GM04503 (cell line): Measurements from ENCODE around the gene MAGEA8.
"Not testable (repeated sequence)": the region's sequence is repeated elsewhere in the genome, so short reads cannot be mapped to it uniquely, and the experiment has no call there.

Experiments
- DNase-seq: peaks from one replicate; pipeline ENCODE4 v3.0.0-alpha.2; 2012; ENCODE audit warnings: low read depth

MAGEA8 gene, protein sequence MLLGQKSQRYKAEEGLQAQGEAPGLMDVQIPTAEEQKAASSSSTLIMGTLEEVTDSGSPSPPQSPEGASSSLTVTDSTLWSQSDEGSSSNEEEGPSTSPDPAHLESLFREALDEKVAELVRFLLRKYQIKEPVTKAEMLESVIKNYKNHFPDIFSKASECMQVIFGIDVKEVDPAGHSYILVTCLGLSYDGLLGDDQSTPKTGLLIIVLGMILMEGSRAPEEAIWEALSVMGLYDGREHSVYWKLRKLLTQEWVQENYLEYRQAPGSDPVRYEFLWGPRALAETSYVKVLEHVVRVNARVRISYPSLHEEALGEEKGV

DNA sequence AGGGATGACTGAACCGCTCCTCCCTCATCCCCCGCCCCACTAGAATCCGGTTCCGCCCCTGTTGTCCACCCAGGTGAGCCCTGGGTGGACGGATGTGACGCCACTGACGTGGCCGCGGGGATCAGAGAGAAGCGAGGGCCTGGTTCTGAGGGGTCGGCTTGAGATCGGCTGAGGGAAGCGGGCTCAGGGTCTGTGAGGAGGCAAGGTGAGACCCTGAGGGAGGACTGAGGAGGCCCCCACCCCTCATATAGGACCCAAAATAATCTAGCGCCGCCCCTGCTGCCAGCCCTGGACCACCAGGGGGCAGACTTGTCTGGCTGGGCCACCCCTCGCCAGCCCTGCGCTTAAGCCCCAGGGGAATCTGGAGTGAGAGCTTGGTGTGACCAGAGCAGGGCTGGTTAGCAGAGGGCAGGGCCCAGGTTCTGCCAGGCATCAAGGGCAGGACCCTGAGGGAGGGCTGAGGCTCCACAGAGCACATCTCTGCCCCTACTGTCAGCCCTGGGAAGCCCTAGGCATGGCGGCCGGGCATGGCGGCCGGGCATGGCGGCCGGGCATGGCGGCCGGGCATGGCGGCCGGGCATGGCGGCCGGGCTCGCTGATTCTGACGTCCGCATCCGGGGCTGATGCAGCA lies at the start of gene MAGEA8:
Gene MAGEA8 (plus strand): TSS at position 103 of the 631 bp plus-strand sequence. CDS start 3,090 bp downstream, outside the sequence.
- no peak for DNase-seq

DNA sequence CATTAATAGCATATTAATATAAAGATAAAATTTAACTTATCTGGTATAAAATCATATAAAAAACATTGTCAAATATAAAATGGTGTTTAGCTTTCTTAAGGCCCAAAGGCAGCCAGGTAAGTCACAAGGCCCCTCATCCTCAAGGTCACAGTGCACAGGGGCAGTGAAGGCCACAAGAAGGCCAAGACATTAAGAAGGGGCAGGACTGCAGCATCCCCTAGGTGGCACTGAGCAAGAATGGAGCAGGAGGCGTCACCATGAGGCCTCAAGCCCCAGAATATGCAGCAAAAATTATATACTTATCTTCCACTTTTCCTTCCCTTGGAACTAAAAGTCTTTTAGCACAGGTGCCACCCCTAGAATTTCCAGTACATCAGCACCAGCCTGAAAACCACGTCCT lies 49.5 kb upstream of the MAGEA8 start:
- no peak for DNase-seq

DNA sequence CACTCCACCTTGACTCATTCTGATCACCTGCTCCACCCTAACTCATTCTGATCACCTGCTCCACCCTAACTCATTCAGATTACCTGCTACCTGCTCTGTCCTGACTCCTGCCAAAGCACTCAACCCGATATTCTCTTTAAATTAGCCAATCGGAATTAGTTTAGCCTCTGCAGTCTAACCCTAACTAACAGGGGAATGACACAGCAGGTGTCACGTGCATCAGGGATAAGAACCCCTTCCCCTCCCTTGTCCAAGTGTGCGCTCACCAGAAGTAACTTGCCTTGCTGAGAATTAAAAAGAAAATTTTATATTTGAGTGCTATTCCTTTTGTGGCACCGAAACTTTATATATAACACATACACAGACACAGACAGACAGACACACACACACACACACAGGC lies 44.3 kb upstream of the MAGEA8 start:
- DNase-seq: not testable (repeated sequence)

DNA sequence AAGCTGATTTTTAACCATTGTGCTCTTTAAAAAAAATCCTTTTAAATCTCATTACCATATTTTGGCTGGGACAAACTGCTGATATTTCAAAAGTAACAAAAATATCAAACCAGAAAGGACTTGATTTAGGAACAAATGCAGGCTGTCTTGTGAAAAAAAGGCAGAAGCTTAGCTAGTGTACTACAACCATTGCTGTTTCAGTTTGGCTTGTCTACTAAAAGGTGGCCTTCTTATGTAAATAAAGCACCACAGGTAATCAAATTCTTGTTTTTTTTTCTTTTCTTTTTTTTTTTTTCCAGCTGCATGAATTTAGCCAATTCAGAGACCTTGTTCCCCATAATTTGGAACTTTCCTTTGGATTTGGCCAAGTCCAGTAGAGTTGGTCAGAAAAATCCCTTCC lies 43.8 kb upstream of the MAGEA8 start:
- DNase-seq: no peak

DNA sequence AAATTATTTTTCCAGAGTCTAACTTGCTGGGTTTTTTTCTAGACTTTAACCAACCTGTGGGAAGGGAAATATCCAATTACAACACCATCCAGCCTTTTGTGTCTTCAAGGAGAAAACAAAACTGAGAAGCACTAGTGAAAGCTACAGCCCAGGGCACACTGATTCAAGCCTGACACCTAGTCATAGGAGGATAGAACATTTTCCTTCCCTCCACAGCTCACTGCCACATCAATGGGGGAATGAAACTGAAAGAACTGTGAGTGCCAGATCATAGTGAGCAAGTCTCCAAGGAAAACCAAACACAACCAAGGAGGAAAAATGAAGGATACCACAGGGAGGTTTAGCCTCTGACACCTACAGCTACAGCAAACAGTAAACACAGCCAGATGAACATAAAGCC lies 43.3 kb upstream of the MAGEA8 start:
- no peak for DNase-seq

DNA sequence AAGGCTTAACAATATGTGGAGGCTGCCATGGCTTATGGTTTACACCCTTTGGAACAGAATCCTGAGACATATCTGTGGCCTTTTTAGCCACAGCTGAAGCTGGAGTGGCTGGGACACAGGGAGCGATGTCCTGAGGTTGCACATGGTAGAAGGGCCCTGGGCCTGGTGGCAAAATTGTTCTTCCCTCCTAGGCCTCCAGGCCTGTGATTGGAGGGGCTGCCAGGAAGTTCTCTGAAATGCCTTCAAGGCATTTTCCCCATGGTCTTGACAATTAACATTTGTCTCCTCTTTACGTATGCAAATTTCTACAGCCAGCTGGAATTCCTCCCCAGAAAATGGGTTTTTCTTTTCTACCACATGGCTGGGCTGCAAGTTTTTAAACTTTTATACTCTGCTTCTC lies 39.1 kb upstream of the MAGEA8 start:
- DNase-seq: no peak

DNA sequence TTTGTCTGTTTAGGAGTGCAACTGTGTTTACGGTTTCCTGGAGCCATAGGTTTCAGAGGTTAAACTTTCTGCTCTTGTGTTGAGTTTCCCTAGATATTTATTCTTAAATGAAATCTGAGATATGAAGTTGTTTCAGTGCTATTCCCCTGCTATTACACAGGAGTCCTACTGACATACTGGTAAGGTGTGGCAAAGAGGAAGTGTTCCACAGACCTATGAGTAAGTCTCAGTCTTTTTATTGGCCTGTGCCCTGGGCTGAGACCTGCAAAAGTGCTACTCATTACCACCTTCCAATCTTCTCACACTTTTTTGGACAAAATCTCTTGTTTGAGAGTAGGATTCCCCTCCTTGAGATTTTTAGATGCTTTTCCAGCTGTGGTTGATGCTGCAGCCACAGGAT lies 35.6 kb upstream of the MAGEA8 start:
- no peak for DNase-seq

DNA sequence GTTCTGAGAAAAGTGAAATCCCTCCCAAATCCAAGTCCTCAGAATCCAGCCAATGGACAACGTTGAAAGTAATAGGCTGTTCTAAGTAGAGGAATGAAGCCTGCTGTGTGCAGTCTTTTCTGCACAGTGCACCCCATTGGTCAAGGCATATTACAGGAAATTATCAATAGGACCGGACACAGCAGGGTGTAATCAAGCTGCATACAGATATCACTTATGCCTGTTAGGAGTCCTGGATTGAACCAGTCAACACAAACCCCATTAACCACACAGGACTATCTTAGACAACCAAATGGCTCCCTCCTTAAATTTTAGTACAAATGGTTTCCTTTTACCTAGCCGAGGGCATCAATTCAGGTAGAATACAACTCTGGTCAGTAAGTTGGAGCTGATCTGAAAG lies 34.2 kb upstream of the MAGEA8 start:
- DNase-seq: no peak

DNA sequence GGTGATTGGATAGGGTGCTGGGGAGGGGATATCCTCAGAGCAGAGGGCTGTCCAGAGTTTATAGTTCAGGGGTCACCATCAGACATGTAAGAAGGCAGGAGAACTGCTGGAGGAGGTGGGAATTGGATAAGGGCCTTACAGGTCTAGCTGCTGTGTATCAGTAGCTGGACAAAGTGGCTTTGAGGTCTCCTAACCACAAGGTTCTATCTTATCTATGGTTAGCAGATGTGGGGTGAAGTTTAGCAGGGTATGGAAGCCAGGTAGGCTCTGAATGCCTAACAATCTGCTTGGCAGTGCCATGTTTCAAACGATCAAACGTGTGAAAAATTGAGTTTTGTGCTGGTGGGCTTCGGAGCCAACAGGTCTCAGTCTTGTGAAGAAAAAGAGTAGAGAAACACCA lies 32.1 kb upstream of the MAGEA8 start:
- no peak for DNase-seq

DNA sequence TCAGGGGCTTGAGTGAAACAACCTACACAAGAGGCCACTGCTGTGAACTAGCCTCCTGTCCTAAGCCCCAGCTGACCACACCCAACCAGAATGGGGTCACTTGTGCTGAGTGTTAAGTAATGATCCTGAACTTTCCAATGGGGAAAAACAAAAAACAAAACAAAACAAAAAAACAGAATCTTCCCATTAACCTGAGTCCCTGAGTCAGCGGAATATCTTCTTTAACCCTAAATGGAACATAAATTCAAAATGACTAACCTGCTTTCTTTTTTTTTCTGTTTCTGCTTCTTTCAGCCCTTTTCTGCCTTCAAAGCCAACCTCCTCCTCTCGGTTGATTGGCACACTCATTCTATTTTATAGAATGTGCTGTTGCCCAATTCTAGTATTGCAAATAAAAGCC lies 31.2 kb upstream of the MAGEA8 start:
- DNase-seq: no peak

DNA sequence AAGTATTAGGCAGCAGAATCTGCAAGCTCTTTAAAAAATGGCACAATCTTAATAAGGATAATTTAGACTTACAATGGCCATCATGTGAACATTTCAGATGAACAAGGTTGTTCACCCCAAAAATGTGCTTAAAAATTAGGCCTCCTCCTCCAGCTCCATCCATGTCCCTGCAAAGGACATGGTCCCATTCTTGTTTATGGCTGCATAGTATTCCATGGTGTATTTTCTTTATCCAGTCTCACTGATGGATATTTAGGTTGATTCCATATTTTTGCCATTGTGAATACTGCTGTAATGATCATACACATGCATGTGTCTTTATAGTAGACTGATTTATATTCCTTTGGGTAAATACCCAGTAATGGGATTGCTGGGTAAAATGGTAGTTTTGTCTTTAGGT lies 29.1 kb upstream of the MAGEA8 start:
- no peak for DNase-seq

DNA sequence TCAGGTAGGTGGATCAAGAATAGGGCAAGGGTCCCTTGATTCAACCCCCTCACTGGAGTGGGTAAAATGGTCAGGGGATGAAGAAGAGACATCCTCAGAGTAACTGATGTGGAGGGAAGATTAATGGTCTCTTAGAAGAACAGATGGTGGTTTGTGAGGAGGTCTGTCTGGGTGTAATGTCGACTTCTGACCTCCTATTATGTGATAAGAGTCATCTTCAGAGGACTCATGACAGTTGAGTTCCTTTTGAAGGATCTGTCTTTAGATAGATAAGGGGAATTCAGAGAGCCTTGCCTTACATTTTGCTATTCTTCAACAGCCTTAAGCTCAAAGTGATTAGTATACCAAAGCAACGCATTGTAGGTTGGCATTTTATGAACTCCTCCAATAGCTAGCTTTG lies 27.1 kb upstream of the MAGEA8 start:
- DNase-seq: no peak

DNA sequence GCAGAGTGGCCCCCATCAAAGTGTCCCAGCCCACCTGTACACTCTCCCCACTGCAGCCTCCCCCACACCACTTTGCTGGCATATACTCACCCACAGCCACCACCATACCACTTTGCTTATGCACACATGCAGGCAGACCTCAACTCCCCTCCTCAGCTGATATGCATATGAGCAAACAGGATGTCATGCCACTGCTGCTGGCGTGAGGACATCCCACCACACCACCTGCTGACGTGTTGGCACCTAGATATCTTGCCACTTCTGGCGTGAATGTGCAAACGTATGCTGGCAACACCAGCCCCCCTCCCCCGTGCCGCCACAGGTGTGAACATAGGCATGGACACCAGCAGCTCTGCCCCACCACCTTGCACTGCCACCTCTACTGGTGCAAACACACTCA lies 22.4 kb upstream of the MAGEA8 start:
- no peak for DNase-seq

DNA sequence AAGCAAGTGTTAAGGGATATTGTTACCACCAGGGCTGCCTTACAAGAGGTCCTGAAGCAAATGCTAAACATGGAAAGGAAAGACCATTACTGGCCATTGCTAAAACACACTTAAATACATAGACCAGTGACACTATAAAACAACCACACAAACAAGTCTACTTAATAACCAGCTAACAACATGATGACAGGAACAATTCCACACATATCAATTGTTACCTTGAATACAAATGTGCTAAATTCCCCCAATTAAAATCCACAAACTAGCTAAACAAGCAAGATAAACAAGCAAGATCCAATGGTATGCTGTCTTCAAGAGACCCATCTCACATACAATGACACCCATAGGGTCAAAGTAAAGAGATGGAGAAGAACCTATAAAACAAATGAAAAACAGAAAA lies 20.5 kb upstream of the MAGEA8 start:
- no peak for DNase-seq

DNA sequence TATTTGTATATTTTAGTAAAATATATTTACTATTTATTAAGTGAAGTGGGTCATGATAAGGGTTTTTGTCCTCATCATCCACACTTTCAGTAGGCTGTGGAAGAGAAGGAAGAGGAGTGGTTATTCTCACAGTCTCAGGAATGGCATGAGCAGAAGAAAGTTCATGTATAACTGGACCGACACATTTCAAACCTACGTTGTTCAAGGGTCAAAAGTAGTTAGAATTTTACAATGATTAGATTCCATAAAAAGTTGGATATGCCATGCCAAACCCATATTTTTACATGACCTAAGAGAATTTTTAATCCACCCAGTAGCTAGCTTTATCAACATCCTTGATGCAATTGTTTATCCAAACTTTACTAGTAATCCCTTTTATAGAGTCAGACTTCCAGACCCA lies 15.6 kb upstream of the MAGEA8 start:
- DNase-seq: no peak

DNA sequence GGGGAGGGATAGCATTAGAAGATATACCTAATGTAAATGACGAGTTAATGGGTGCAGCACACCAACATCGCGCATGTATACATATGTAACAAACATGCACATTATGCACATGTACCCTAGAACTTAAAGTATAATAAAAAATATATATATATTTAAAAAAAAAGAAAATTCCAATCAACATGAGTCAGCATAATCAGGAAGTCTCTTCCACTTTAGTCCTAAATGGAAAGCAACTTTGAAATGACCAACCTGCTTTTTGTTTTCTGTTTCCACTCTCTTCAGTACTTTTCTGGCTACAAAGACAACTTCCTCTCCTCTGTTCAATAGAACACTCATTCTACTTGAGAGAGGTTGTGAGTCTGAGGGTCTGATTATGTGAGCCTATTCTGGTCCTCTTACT lies 13.5 kb upstream of the MAGEA8 start:
- no peak for DNase-seq

DNA sequence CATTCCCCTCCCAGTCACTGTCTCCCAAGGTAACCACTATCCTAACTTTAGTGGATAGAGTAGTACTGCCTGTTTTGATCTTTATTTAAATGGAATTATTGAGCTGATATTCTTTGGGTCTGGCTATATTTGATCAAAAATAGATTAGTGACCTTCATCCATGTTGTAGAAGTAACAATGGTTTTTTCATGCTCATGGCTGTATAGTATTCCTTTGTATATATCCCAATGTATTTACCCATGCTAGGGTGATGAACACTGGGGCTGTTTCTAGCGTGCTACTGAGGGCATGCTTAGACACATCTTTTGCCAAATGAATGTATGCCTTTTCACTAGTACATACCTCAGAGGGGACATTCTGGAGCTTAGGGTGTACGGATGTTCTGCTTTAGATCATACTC lies 10.1 kb upstream of the MAGEA8 start:
- no peak for DNase-seq

DNA sequence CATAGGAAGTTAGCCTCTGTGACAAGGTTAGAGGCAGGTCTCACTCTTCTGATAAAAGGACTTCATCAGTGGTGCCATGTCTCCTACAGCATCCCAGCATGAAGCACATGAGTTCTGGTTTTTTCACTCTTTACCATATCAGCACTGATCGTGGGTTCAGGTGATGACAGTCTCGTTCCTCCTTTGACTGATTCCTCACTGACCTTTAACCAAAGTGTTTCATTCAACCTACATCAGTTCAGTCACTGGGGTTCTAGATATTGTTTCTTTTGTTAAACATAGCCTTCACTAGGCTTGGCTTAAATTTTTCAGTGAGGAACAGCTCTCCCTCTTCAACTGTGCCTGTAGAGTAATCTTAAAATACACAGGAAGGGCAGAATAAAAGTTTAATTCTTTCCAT lies 9.6 kb upstream of the MAGEA8 start:
- no peak for DNase-seq

DNA sequence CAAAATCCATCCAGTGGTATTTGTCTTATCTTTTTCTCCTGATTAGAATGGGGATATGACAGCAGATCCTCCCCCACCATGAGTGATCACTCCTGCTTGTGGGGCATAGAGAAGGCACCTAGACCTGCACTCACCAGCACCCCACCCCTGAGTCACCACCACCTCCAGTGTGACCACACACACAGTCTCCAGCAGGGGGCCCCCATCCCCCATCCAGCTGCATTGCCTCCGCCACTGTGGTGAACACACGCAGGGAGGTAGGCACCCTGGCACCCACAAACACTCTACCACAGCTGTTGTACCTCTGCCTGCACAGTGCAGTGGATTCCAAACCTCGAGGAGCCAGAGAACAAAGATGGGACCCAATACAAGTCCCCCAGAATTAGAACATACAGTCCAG lies 9.0 kb upstream of the MAGEA8 start:
- DNase-seq: no peak

DNA sequence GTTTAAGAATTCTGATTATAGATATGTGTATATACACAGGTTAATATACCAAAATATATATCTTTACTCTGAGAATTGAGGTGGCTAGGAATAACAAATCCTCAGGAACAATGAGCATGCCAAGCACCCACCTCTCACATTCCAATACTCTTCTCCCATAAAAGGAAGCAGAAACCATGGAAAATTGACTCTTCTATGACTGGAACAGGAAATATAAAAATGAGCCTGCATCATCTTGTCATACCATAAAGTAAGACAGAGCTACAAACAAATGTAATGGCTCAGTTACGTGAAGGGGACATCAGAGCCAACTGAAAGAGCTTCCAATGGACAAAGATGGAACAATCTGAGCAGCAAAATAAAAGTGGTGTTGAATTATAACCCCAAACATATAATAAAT lies 3.8 kb upstream of the MAGEA8 start:
- DNase-seq: no peak

DNA sequence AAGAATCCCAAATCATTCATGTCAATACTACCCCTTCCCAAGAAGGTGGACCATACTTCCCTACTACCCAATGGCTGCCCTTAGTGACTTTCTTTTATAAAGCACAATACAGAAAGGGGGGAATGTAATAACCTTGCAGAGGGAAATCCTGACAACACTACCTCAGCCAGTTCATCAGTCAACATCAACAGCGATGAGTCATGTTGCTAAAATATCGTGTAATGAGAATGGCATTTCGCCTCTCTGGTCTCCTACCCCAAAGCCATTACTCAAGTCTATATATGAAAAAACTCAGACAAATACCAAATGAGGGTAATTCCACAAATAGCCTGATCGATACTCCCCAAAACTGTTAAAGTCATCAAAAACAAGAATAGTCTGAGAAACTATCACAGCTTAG lies 3.3 kb upstream of the MAGEA8 start:
- DNase-seq: no peak

DNA sequence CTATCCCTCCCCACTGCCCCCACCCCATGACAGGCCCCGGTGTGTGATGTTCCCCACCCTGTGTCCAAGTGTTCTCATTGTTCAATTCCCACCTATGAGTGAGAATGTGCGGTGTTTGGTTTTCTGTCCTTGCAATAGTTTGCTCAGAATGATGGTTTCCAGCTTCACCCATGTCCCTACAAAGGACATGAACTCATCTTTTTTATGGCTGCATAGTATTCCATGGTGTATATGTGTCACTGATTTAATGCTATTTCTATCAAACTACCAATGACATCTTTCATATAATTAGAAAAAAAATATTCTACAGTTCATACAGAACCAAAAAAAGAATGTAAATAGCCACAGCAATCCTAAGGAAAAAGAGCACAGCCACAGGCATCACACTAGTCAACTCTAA lies 9.8 kb downstream of the MAGEA8 start:
- DNase-seq: not testable (repeated sequence)

DNA sequence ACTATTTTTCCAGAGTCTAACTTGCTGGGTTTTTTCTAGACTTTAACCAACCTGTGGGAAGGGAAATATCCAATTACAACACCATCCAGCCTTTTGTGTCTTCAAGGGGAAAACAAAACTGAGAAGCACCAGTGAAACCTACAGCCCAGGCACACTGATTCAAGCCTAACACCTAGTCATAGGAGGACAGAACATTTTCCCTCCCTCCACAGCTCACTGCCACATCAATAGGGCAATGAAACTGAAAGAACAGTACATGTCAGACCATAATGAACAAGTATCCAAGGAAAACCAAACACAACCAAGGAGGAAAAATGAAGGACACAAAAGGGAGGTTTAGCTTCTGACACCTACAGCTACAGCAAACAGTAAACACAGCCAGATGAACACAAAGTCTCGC lies 17.6 kb downstream of the MAGEA8 start:
- no peak for DNase-seq
